ENCODE results near the gene ATF7IP. TPM values are rescaled to one million over a fixed set of nuclear protein-coding genes. Genes with fewer than 3 reads are reported as not detected.

The ATF7IP gene
- total RNA-seq, 3 donors from 2014 or later (not counting 1 experiment from before 2014, with no cell fraction given): 161 to 180 (median 173) TPM

DNA sequence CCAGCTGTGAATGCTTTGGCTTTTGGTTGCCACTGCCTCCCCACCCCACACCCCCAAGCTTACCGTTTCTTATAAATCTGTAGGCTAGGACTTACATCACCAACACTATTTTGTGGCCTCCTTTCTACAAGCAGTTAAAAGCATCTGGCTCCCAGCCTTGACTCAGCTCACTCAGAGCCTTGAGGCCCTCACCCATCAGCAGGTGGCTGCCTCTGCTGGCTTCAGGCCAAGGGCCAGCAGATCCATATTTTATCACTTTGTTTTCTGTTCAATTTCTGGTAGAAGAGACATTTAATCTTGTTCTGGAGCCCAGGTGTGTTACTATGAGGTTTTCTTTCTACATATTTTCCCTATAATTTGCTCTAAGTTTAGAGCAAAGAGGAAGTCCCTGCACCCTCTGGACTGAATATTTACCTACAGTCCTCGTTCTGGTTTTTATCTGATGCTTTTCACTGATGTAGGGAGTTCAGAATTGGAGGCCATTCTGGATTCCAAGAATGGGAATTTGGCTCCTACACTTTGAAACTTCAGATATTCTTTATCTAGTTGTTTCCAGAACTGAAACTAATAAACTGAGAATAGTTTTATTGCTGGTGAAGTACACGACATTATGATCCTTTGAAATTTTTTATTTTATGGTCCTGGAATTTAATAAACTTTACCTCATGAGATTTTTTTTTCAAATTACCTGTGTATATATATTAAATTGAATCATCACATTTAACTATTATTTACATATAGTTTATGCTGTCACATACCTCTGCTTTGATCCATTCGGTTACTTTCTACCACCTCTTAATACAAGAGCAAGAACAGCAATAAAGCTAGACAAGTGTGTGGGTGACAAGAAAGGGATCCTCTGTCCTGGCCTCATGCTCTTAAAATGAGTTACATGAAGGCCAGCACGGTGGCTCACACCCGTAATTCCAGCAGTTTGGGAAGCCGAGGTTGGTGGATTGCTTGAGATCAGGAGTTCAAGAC, 180.0 kb downstream of the ATF7IP start:
- peaks cover 14 to 30% of the 10 kb centered on the region in 2 donors for H3K27me3 Mint-ChIP-seq (ENCODE audit: low read depth in 2 of 2)
- intact Hi-C loops (cut with micrococcal nuclease): no loop called here
- no peak for TF ChIP-seq CTCF (IDR thresholded peaks at IDR 0.05)
- DNase-seq (no peak), ATAC-seq (no peak)
- no peaks in the 10 kb centered on the region for H3K4me1 Mint-ChIP-seq
- no peaks in the 10 kb centered on the region for H3K9me3 ChIP-seq (ENCODE audit: control insufficient read depth, insufficient read depth, low read length)
- H3K27me3 ChIP-seq (ENCODE audit: control insufficient read depth, insufficient read depth, low read length): no peaks in the 10 kb centered on the region
- no peak overlapping the region for H3K27ac Mint-ChIP-seq
- WGBS (ENCODE audit: insufficient coverage): 90% methylated on average over 6 of the region's 7 CpGs
- H3K4me3 Mint-ChIP-seq: no peak overlapping the region
- no peaks in the 10 kb centered on the region for H3K9me3 Mint-ChIP-seq
- no peaks in the 10 kb centered on the region for H3K4me1 ChIP-seq (ENCODE audit: control insufficient read depth, insufficient read depth, low read length)
- H3K36me3 Mint-ChIP-seq: no peaks in the 10 kb centered on the region
- H3K27ac ChIP-seq (ENCODE audit: low read length): no peak overlapping the region
- H3K4me3 ChIP-seq (ENCODE audit: low read length): no peak overlapping the region
- H3K36me3 ChIP-seq (ENCODE audit: control insufficient read depth, insufficient read depth, low read length): no peaks in the 10 kb centered on the region

GRCh38 chr12:14547571-14547970, 182.1 kb downstream of the ATF7IP start:
- WGBS (ENCODE audit: insufficient coverage): 97% methylated on average over 2 of the region's 4 CpGs
- TF ChIP-seq CTCF (IDR thresholded peaks at IDR 0.05): no peak
- ATAC-seq (no peak), DNase-seq (no peak)
- H3K9me3 ChIP-seq (ENCODE audit: control insufficient read depth, insufficient read depth, low read length): no peaks in the 10 kb centered on the region
- intact Hi-C loops (cut with micrococcal nuclease): no loop called here
- Mint-ChIP-seq H3K36me3 (no peaks in the 10 kb centered on the region), H3K9me3 (no peaks in the 10 kb centered on the region), H3K4me3 (no peak overlapping the region), H3K4me1 (no peaks in the 10 kb centered on the region), H3K27ac (no peak overlapping the region), H3K27me3 (ENCODE audit: low read depth in 2 of 2) (peaks cover 14 to 19% of the 10 kb centered on the region in 2 donors)
- no peaks in the 10 kb centered on the region for H3K27me3 ChIP-seq (ENCODE audit: control insufficient read depth, insufficient read depth, low read length)
- no peak overlapping the region for H3K4me3 ChIP-seq (ENCODE audit: low read length)
- no peak overlapping the region for H3K27ac ChIP-seq (ENCODE audit: low read length)
- no peaks in the 10 kb centered on the region for H3K4me1 ChIP-seq (ENCODE audit: control insufficient read depth, insufficient read depth, low read length)
- H3K36me3 ChIP-seq (ENCODE audit: control insufficient read depth, insufficient read depth, low read length): no peaks in the 10 kb centered on the region

DNA sequence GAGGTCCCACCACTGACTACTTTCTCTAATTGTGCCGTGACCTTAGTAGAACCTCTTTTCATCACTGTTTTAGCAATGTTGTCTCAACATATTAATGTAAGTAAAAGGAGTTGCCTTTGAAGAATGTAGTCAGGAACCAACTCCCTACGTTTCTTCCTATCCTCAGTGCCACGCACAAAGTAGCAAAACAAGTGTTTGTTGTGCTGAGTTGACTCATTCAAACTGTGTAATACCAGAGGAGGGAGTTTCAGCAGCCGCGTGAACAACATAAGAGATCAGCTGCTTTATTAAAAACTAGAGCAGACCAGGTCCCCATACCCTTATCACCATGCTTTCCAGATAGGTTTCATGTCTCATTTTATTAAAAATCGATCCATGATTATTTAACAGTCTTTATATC, 183.1 kb downstream of the ATF7IP start:
- Mint-ChIP-seq H3K4me3 (no peak overlapping the region), H3K27me3 (ENCODE audit: low read depth in 2 of 2) (peaks cover 14 to 19% of the 10 kb centered on the region in 2 donors), H3K27ac (no peak overlapping the region), H3K9me3 (no peaks in the 10 kb centered on the region), H3K36me3 (no peaks in the 10 kb centered on the region), H3K4me1 (no peaks in the 10 kb centered on the region)
- Histone ChIP-seq H3K4me3 (ENCODE audit: low read length) (no peak overlapping the region), H3K36me3 (ENCODE audit: control insufficient read depth, insufficient read depth, low read length) (no peaks in the 10 kb centered on the region), H3K9me3 (ENCODE audit: control insufficient read depth, insufficient read depth, low read length) (no peaks in the 10 kb centered on the region), H3K4me1 (ENCODE audit: control insufficient read depth, insufficient read depth, low read length) (no peaks in the 10 kb centered on the region), H3K27me3 (ENCODE audit: control insufficient read depth, insufficient read depth, low read length) (no peaks in the 10 kb centered on the region), H3K27ac (ENCODE audit: low read length) (no peak overlapping the region)
- 87% methylated on average over 6 of the region's 6 CpGs for WGBS (ENCODE audit: insufficient coverage)
- intact Hi-C loops (cut with micrococcal nuclease): no loop called here
- DNase-seq: no peak
- no peak for TF ChIP-seq CTCF (IDR thresholded peaks at IDR 0.05)
- ATAC-seq: no peak

Other genes with a start within 250 kb of the ATF7IP start
- gene PLBD1, start 202.2 kb downstream of the ATF7IP start, total RNA-seq: 1 to 10 TPM; 3.3 to 8.2 (median 4.6) TPM